A673 (cell line): ENCODE results near the gene LARP4B. TPM values are rescaled to one million over a fixed set of nuclear protein-coding genes. Genes with fewer than 3 reads are reported as not detected.

Experiments
- BruUV-seq: library from RNA; stranded (reverse); fragments of 400-500 nt; replicated peaks from 2 replicates; lab custom pipeline; 2021; lab: Mats Ljungman, UMichigan
- CTCF ChIA-PET: fragments of 300-600 bp; sonication (Branson Sonifier 250); formaldehyde crosslinking; loops from one replicate; lab custom pipeline; 2022; ENCODE audit warnings: antibody characterized with exemption; lab: Charles Lee
- POLR2A ChIA-PET: fragments of 300-600 bp; sonication (Branson Sonifier 250); formaldehyde crosslinking; loops from one replicate; lab custom pipeline; 2022; ENCODE audit warnings: antibody characterized with exemption; ENCODE audit not compliant: low non-redundant PET; lab: Charles Lee
- DNase-seq: peaks from one replicate; pipeline ENCODE4 v3.0.0-alpha.2; 2015; ENCODE audit warnings: low spot score
- H3K27ac ChIP-seq: fragments of 200-600 bp; sonication (generic); 2 replicates; pipeline ENCODE4 v1.5.1; 2016; ENCODE audit warnings: mixed run types, low read depth, mild to moderate bottlenecking, mixed read lengths, antibody characterized with exemption, low read length; ENCODE audit not compliant: poor library complexity, severe bottlenecking
- H3K27me3 ChIP-seq: fragments of 200-600 bp; sonication (generic); replicated peaks from 2 replicates; pipeline ENCODE4 v1.6.1; 2017; ENCODE audit warnings: mixed run types, low read depth, mild to moderate bottlenecking, mixed read lengths, antibody characterized with exemption, low read length; ENCODE audit not compliant: insufficient read depth, poor library complexity
- H3K36me3 ChIP-seq: fragments of 200-600 bp; sonication (generic); 2 replicates; pipeline ENCODE4 v1.6.1; 2016; ENCODE audit warnings: mixed run types, mild to moderate bottlenecking, mixed read lengths, antibody characterized with exemption, low read length; ENCODE audit not compliant: insufficient read depth, poor library complexity, severe bottlenecking
- H3K4me1 ChIP-seq: fragments of 200-600 bp; sonication (generic); 2 replicates; pipeline ENCODE4 v1.6.1; 2017; ENCODE audit warnings: mixed run types, mild to moderate bottlenecking, mixed read lengths, antibody characterized with exemption, low read length; ENCODE audit not compliant: insufficient read depth, poor library complexity, severe bottlenecking
- H3K4me3 ChIP-seq: fragments of 200-600 bp; sonication (generic); 2 replicates; pipeline ENCODE4 v1.5.1; 2016; ENCODE audit warnings: low read depth, mixed run types, mild to moderate bottlenecking, mixed read lengths, low read length; ENCODE audit not compliant: poor library complexity, severe bottlenecking
- H3K9me3 ChIP-seq: fragments of 200-600 bp; sonication (generic); 2 replicates; pipeline ENCODE4 v1.6.1; 2016; ENCODE audit warnings: mixed run types, low read depth, mild to moderate bottlenecking, mixed read lengths, antibody characterized with exemption, low read length; ENCODE audit not compliant: poor library complexity, severe bottlenecking
- CTCF ChIP-seq: fragments of 300-800, 200-600 bp; sonication (generic); conservative IDR thresholded peaks from 2 replicates; pipeline ENCODE4 v1.5.1; 2017; ENCODE audit warnings: low read depth, mild to moderate bottlenecking, antibody characterized with exemption, low read length, moderate library complexity, mixed read lengths
- EZH2 ChIP-seq: fragments of 200-600 bp; sonication (generic); IDR thresholded peaks from 2 replicates; pipeline ENCODE4 v1.6.1; 2017; ENCODE audit warnings: borderline replicate concordance, low read depth, mild to moderate bottlenecking, mixed read lengths, antibody characterized with exemption, low read length; ENCODE audit not compliant: poor library complexity, severe bottlenecking
- intact Hi-C: fragments of 100-400 bp; cut with micrococcal nuclease; formaldehyde crosslinking; loops from one replicate; pipeline ENCODE4 v1.10.0; 2022; ENCODE audit not compliant: unreplicated experiment
- total RNA-seq: library from RNA; stranded (reverse); gene quantifications from 2 replicates; pipeline ENCODE4 v1.2.3, GENCODE V29; 2021

LARP4B gene
- total RNA-seq, 1 experiment from 2014 or later = 101 TPM

GRCh38 chr10:807958-808353 is 123.5 kb downstream of the LARP4B start:
- DNase-seq = no peak
- intact Hi-C loops = no loop called here
- peaks cover 59% of the 10 kb centered on the region for H3K36me3 ChIP-seq
- TF ChIP-seq CTCF (no peak), EZH2 (no peak)
- H3K27ac ChIP-seq = no peak overlapping the region
- H3K27me3 ChIP-seq = no peaks in the 10 kb centered on the region
- H3K9me3 ChIP-seq = no peaks in the 10 kb centered on the region
- CTCF ChIA-PET = no interaction called here
- H3K4me3 ChIP-seq = no peak overlapping the region
- BruUV-seq = no TSS peak
- POLR2A ChIA-PET = no interaction called here
- H3K4me1 ChIP-seq = no peaks in the 10 kb centered on the region

- intact Hi-C loops = no loop called here
- BruUV-seq = no TSS peak
- CTCF ChIA-PET = no interaction called here
These were observed 124.1 kb downstream of the LARP4B start for GRCh38 chr10:807163-807957.

GRCh38 chr10:806451-807162 is 124.9 kb downstream of the LARP4B start:
- TF ChIP-seq EZH2 = no peak
- TF ChIP-seq CTCF = no peak
- H3K4me1 ChIP-seq = no peaks in the 10 kb centered on the region
- H3K36me3 ChIP-seq = peaks cover 45% of the 10 kb centered on the region
- intact Hi-C loops = no loop called here
- H3K27me3 ChIP-seq = no peaks in the 10 kb centered on the region
- H3K27ac ChIP-seq = no peak overlapping the region
- BruUV-seq = no TSS peak
- ChIA-PET CTCF (no interaction called here), POLR2A (no interaction called here)
- H3K9me3 ChIP-seq = no peaks in the 10 kb centered on the region
- H3K4me3 ChIP-seq = no peak overlapping the region
- DNase-seq = no peak

More at GRCh38 chr10:807163-807957, 124.1 kb downstream of the LARP4B start:
- POLR2A ChIA-PET = no interaction called here
- Histone ChIP-seq H3K27me3 (no peaks in the 10 kb centered on the region), H3K4me3 (no peak overlapping the region), H3K36me3 (peaks cover 53% of the 10 kb centered on the region), H3K4me1 (no peaks in the 10 kb centered on the region), H3K9me3 (no peaks in the 10 kb centered on the region), H3K27ac (no peak overlapping the region)
- no peak for DNase-seq
- TF ChIP-seq EZH2 (no peak), CTCF (no peak)
